ENCODE results near the gene B4GALT1. TPM values are rescaled to one million over a fixed set of nuclear protein-coding genes. Genes with fewer than 3 reads are reported as not detected.

Gene B4GALT1
- total RNA-seq, 1 experiment from 2014 or later = 31.4 TPM

DNA sequence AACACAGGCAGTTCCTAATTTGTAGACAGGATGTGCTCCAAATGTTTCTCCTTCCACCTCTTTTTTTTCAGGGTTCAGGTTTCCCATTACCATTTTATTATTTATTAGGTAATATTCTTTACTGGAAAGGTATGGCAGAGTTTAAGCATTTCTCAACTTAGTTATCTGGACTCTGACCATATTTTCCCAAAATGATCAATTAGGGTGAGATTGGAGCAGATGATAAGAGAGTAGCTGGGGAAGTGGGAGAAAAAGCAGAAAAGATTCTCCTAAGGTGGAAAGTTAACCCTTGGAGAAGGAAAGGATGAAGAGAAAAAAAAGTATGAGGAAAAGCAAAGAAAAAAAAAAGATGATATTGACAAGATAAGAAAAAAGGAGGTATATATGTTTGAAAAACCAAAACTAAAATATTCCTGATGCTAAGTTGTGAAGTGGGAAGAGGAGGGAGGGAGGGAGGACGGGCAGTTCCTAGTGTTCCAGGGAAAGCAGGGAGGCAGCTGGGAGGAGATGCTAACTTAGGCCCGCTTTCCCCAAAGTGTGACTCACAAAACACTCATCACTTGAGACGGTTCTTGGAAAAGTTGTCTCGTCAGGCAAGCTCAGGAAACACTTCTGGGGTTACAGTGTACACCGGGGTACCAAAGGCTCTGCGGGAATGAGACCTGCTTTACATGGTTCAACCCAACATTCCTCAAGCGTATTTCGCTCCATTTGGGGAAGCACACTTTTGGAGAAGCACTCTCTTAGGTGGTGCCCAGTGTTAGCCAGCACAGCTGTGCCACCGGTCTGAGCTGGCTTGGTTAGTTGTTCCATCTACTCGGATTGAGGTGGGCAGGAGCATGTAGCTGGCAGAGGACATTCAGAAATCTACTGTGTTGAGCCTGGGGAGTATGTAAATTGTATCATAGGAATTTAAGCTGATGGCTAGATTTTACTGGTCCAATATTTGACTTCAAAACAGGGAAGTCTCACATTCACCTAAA lies 35.1 kb downstream of the B4GALT1 start:
- H3K27ac ChIP-seq (ENCODE audit: low read depth, low read length) = no peak overlapping the region
- H3K4me1 ChIP-seq (ENCODE audit: control insufficient read depth in 1 of 2, insufficient read depth in 2 of 2, low read length in 2 of 2) = peaks cover 9 to 29% of the 10 kb centered on the region in 2 experiments; a peak in 3 of 4 replicates
- H3K27me3 ChIP-seq (ENCODE audit: insufficient read depth, low read length) = no peaks in the 10 kb centered on the region
- no peak for DNase-seq (ENCODE audit: low read depth, low spot score)
- ChIA-PET CTCF (no interaction called here), POLR2A (no interaction called here), RAD21 (ENCODE audit: low non-redundant PET in 1 of 2, low total read pairs in 2 of 2, uncharacterized antibody in 2 of 2, unreplicated experiment in 2 of 2) (no interaction called here)
- H3K79me2 ChIP-seq (ENCODE audit: insufficient read depth, low read length) = no peaks in the 10 kb centered on the region
- H3K9ac ChIP-seq (ENCODE audit: low read length) = no peak overlapping the region
- H3K4me3 ChIP-seq (replicated peaks in 1 of 2; ENCODE audit: low read depth in 1 of 2, low read length in 2 of 2) = no peak overlapping the region
- H3K9me2 ChIP-seq (ENCODE audit: insufficient read depth) = no peaks in the 10 kb centered on the region
- no TSS peak for BruUV-seq (replicated peaks)
- intact Hi-C loops (cut with micrococcal nuclease) = no loop called here
- H3K4me2 ChIP-seq (ENCODE audit: low read length) = peak overlapping the region; percentile 16; the same call in 1 of the 2 replicates
- no peaks in the 10 kb centered on the region for H3K36me3 ChIP-seq (ENCODE audit: control insufficient read depth in 1 of 2, insufficient read depth in 2 of 2, low read length in 2 of 2)
- peak; percentile 67 for TF ChIP-seq FOSL1 (IDR thresholded peaks at IDR 0.05; ENCODE audit: low read depth)
- TF ChIP-seq POLR2AphosphoS5 (IDR thresholded peaks at IDR 0.05; ENCODE audit: low read depth, low read length) = no peak
- no peak for TF ChIP-seq REST (IDR thresholded peaks at IDR 0.05; ENCODE audit: low read depth)
- peak; percentile 68 for ATAC-seq
- H3K9me3 ChIP-seq (ENCODE audit: control insufficient read depth in 1 of 2, insufficient read depth in 1 of 2, low read depth in 1 of 2, low read length in 2 of 2) = no peaks in the 10 kb centered on the region
- no peak overlapping the region for H2AFZ ChIP-seq (ENCODE audit: low read depth, low read length, poor library complexity, severe bottlenecking)
- no peaks in the 10 kb centered on the region for H4K20me1 ChIP-seq (ENCODE audit: insufficient read depth)

Measured in HCT116 (cell line).